HepG2 (cell line): ENCODE data around the gene NUDCD2. TPM values are rescaled to one million over a fixed set of nuclear protein-coding genes. Genes with fewer than 3 reads are reported as not detected.

Experiments used
- BATF2 ChIP-seq: sonication (generic); formaldehyde crosslinking; IDR thresholded peaks from 2 replicates; pipeline ENCODE4 v1.8.0; 2022; ENCODE audit warnings: mild to moderate bottlenecking, missing genetic modification reagents, moderate library complexity
- E2F1 ChIP-seq: sonication (generic); formaldehyde crosslinking; IDR thresholded peaks from 2 replicates; pipeline ENCODE4 v1.5.0; 2020; ENCODE audit warnings: missing genetic modification reagents
- ETV6 ChIP-seq: sonication (generic); formaldehyde crosslinking; conservative IDR thresholded peaks from 2 replicates; pipeline ENCODE4 v1.4.0; 2020; ENCODE audit warnings: missing genetic modification reagents
- EZH2 ChIP-seq: conservative IDR thresholded peaks from 2 replicates; pipeline ENCODE4 v1.6.1; 2012; ENCODE audit warnings: mild to moderate bottlenecking, low read depth, low read length, moderate library complexity
- HBP1 ChIP-seq: IDR thresholded peaks from 2 replicates; pipeline ENCODE4 v1.6.1; 2016; ENCODE audit warnings: low read depth, control low read depth
- MAFF ChIP-seq: IDR thresholded peaks from 2 replicates; pipeline ENCODE4 v1.6.1; 2011; ENCODE audit warnings: low read depth, low read length, improper control_type of control experiment
- MAFK ChIP-seq, 2 experiments: IDR thresholded peaks in 1 of 2; conservative IDR thresholded peaks in 1 of 2; 2 replicates each; pipeline ENCODE4 v1.6.1; 2011; ENCODE audit warnings: improper control_type of control experiment in 2 of 2, low read length in 2 of 2
- SOX5 ChIP-seq: IDR thresholded peaks from 2 replicates; pipeline ENCODE4 v1.6.1; 2016; ENCODE audit warnings: borderline replicate concordance
- SOX6 ChIP-seq, 2 experiments: fragments of 450-650 bp in 1 of 2; sonication (generic) in 1 of 2; formaldehyde crosslinking in 1 of 2; IDR thresholded peaks; 2 replicates each; pipeline versions ENCODE4 v1.4.0 to v1.6.1; 2017 to 2020; ENCODE audit warnings: antibody characterized with exemption in 1 of 2, mild to moderate bottlenecking in 1 of 2, missing genetic modification reagents in 1 of 2
- TAF15 ChIP-seq: fragments of 200-400 bp; formaldehyde crosslinking; IDR thresholded peaks from one replicate; pipeline ENCODE4 v1.6.1; 2018; ENCODE audit warnings: mild to moderate bottlenecking, low read depth, low read length; ENCODE audit not compliant: poor library complexity, severe bottlenecking
- TFE3 ChIP-seq: IDR thresholded peaks from 2 replicates; pipeline ENCODE4 v1.6.1; 2016
- TOPORS ChIP-seq: sonication (generic); formaldehyde crosslinking; IDR thresholded peaks from 2 replicates; pipeline ENCODE4 v1.8.0; 2023; ENCODE audit warnings: mild to moderate bottlenecking, missing genetic modification reagents
- ZSCAN21 ChIP-seq: sonication (generic); formaldehyde crosslinking; IDR thresholded peaks from 2 replicates; pipeline ENCODE4 v1.8.0; 2022; ENCODE audit warnings: mild to moderate bottlenecking, missing genetic modification reagents, moderate library complexity, borderline replicate concordance
- polyA plus RNA-seq, 8 experiments: library from polyadenylated mRNA; depleted of rRNA in 3 of 8; stranded (reverse) in 7 of 8; unstranded in 1 of 8; fragments of >200 nt; fragmentation: Illumina TruSeq in 4 of 8; extraction: Trizol in 4 of 8; gene quantifications; 2 replicates each; pipeline versions ENCODE4 v1.2.1 to v1.2.3, GENCODE V29; 2011 to 2016; ENCODE audit warnings: low read depth in 4 of 8, missing spikeins in 1 of 8, mixed read lengths in 1 of 8; ENCODE audit not compliant: insufficient read depth in 1 of 8
- total RNA-seq, 5 experiments: library from RNA; depleted of rRNA; stranded (reverse); fragments of >200 nt; fragmentation: Illumina TruSeq; extraction: Trizol; gene quantifications; 2 replicates each; pipeline ENCODE4 v1.2.3, GENCODE V29; 2016; ENCODE audit warnings: low read depth in 1 of 5
- TF ChIP-seq, protein P1 (sequence below): sonication (generic); formaldehyde crosslinking; conservative IDR thresholded peaks from 2 replicates; pipeline ENCODE4 v1.8.0; 2022; ENCODE audit warnings: mild to moderate bottlenecking, moderate library complexity, missing genetic modification reagents

NUDCD2 gene
- total and polyA plus RNA-seq, 2 of the 13 experiments (the other 11 are each of a cell fraction or from before 2014, with no cell fraction given): 14.8 to 39.2 TPM

GRCh38 chr5:163460562-163461171 is 765 bp upstream of the NUDCD2 start, which contains the start of gene HMMR (continued):
- TF ChIP-seq SOX5 (CRISPR knock-in tag) (no peak), MAFF (no peak), TOPORS (CRISPR knock-in tag) (no peak), MAFK (conservative IDR thresholded peaks at IDR 0.05 in 1 of 2, IDR thresholded peaks at IDR 0.05 in 1 of 2; ENCODE audit: low read length in 2 of 2) (no peak), ZSCAN21 (CRISPR knock-in tag) (no peak), SOX6 (IDR thresholded peaks at IDR 0.05) (no peak), SOX6 (CRISPR knock-in tag; IDR thresholded peaks at IDR 0.05) (no peak), ETV6 (CRISPR knock-in tag) (no peak), TAF15 (no peak), HBP1 (peak; percentile 79), EZH2 (no peak), BATF2 (CRISPR knock-in tag) (no peak), E2F1 (peak; percentile 38; the same call in 1 of the 2 replicates), TFE3 (CRISPR knock-in tag) (no peak)
- TF ChIP-seq, protein P1, sequence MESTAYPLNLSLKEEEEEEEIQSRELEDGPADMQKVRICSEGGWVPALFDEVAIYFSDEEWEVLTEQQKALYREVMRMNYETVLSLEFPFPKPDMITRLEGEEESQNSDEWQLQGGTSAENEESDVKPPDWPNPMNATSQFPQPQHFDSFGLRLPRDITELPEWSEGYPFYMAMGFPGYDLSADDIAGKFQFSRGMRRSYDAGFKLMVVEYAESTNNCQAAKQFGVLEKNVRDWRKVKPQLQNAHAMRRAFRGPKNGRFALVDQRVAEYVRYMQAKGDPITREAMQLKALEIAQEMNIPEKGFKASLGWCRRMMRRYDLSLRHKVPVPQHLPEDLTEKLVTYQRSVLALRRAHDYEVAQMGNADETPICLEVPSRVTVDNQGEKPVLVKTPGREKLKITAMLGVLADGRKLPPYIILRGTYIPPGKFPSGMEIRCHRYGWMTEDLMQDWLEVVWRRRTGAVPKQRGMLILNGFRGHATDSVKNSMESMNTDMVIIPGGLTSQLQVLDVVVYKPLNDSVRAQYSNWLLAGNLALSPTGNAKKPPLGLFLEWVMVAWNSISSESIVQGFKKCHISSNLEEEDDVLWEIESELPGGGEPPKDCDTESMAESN: no peak
